NOMO-1 (cell line): Measurements from ENCODE around the gene MYOZ3.

Experiments
- DNase-seq, 2 experiments: peaks; one replicate each; lab custom pipeline; 2025; ENCODE audit not compliant: unreplicated experiment in 2 of 2; lab: John Stamatoyannopoulos, UW

MYOZ3 gene, protein sequence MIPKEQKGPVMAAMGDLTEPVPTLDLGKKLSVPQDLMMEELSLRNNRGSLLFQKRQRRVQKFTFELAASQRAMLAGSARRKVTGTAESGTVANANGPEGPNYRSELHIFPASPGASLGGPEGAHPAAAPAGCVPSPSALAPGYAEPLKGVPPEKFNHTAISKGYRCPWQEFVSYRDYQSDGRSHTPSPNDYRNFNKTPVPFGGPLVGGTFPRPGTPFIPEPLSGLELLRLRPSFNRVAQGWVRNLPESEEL

DNA sequence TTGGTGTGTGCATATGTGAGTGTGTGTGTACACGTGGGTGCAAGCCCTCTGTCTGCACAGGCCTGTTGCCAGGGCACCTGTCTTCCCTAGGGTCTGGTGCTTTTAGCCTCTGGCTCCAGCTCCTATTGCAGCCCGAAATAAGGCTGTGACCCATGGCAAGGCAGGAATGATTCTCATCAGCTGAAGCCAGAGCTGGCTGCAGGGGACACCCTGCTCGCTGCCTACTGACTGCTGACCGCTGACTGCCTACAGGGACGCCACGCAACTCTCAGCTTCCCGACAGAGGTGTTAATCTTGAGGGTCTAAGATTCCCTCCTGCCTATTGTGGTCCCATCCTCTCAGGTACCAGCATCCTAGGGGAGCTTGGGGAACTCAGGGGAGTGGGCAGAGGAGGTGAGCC, at the start of gene MYOZ3:
Gene MYOZ3, plus strand, starts transcription at position 166 of the 400 bp plus-strand sequence. CDS start 1,691 bp downstream, outside the sequence.
- DNase-seq, result no peak

DNA sequence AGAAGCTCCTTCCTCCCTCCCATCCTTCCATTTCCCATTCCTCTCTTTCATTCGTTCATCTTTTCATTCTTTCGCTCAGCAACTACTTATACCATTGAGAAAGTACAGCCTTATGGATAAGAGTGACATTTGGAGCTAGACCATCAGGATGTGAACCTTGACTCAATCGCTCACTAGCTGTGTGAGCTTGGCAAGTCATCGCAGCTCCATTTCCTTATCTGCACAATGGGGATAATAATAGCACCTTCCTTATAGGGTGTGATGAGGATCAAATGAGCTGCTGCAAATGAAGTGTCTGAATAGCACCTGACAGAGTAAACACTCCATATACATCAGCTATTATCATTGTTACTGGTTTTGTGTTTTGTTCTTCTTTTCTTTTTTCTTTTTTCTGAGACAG, 48.6 kb upstream of the MYOZ3 start:
- DNase-seq, result no peak

DNA sequence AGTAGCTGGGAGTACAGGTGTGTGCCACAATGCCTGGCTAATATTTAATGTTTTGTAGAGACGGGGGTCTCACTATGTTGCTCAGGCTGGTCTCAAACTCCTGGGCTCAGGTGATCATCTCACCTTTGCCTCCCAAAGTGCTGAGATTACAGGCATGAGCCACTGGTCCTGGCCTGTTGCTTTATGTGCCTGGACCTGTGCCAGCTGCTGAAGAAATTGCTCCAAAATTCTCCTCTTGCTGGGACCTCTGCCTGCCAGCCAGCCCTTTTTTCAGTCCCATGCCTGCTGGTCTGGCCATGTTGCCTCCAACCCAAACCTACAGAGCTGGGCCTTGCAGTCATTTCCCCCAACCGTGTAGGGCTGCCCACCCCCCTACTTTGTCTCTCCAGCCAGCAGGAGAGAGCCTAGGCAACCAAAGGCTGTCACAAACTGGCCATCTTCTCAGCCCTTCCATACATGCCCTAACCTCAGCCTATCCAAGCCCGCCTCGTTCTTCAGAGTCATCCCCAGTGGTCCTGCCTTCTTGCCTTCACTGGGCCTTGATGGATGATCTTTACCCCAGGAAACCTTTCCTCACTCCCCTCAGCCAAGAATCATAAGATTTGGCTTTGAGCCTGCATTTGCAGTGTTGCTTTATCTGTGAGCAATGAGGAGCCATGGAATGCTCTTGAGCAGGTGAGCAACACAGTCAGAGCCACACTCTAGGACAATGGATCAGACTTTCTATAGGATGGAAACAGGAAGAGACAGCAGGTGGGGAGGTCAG, 48.0 kb upstream of the MYOZ3 start:
- DNase-seq, result no peak

DNA sequence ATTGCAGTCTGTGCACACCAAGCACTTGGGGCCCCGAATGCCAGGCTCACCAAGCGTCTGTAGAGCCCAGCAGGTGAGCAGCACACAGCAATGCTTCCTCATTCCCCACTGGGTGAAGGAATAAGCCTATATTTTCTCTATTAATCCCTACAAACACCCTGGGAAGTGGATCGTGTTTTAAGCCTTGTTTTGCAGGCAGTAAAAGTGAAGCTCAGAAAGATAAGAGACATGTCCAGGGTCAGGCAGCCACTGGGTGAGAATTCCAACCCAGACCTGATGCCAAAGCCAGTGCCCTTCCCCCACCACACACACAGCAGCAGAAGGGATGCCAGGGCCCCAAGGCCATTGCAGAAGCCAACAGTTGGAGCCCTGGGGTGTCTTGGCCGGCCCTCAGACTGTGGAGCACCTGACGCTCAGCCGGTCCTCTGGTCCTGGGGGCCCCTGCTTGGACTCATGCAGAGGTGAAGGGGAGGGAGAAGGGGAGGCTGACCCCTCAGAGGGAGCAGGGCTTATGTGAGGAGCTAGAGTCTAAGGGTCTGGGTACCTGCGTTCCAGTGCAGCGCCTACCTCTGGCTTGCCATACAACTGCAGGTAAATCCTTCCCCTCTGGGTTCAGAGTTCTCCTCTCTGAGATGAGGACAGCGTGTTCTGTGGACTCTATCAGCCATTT, 46.9 kb upstream of the MYOZ3 start:
- no peak for DNase-seq

DNA sequence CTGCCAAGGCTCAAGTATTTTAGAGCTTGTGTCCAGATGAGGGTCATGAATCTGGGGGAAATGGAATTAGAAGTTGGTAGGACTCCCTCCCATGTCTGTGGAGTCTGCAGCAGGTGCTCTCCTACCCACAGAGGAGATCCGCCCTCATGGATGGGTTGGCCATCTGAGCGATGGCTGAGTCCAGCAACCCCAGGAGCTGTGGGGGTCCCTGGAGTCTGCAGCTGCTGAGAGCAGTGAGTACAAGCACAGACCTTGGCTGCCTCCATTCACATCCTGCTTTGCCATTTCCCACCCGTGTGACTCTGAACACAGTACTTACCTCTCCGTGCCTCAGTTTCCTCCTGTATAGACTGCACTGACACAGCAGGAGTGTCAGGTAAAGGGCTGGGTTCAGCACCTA, 46.4 kb upstream of the MYOZ3 start:
- DNase-seq, result no peak

DNA sequence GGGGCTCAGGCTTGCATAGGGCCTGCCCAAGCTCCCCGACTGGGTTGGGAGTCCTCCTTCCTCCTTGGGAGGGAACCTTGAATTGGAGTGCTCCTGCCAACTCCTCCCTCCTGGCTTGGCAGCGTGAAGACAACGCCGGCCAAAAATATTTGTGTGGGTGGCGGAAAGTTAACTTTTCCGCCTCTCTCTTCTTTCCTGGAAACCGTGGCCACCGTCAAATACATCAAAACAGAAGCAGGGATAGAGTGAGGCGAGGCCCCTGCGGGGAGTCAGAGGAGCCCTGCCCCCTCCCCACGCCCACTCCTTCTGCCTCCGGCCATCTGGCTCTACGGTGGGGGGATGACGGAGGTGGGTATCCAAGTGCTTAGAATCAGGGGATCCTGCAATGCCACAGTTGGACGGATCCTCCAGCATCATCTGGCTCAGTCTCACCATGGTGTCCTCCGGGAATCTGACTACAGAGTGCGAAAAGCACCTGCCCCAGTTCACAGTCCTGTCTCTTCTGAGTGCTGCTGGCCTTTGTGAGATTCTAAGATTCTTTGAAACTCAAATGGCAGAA, 45.8 kb upstream of the MYOZ3 start:
- DNase-seq, result no peak

DNA sequence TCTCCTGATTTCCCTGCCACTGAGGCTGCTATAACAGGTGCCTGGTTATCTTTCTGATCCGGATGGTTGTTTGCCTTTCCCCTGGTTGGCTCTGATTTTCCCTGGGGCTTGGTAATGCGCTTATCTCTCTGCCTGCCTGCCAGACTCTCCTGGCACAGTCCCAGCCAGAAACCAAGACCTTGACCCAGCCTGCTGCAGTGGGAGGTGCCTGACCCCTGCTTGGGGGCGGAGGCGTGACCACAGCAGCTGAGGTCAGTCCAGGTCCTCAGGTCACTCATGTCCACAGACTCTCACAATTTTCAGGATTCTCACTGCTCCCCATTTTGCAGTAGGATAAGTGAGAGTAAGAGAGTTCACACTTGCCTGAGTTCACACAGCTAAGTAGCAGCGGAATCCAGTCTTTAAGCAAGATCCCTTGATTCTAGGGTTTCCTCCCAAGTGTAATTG, 45.0 kb upstream of the MYOZ3 start:
- DNase-seq, result no peak

DNA sequence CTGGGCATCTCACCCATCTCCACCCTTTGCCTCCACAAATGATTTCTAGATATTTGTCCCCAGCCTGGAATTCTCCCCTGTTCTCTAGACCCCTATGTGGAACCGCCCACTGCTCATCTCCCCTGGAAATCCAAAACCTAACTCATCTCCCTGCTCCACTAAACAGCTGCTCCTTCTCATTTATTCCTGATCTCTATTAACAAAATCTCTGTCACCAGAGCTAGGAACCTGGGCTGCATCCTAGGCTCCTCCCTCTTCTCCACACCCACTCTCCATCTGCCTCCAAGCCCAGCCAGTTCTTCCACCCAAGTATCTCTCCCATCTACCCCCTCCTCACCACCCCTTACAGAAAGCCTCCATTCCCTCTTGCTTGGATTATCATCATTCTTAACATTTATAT, 44.5 kb upstream of the MYOZ3 start:
- no peak for DNase-seq

DNA sequence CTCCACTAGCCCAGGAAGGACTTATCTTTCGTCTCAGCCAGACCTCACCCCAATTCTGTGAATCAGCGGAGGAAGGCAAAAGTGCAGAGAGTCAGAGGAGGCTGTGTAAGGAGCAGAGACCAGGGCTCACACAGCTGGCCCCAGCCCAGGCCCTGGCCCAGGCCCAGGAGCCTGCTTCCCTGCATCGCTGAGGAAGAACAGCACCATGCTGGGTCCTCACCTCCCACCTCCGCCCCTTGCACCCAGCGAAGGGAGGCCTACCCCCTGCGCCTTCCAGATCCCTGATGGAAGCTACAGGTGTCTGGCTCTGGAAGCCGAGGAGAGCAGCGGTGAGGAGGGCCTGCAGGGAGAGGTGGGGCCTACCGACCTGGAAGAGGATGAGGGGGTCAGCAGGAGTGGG, 42.9 kb upstream of the MYOZ3 start:
- DNase-seq, result no peak

DNA sequence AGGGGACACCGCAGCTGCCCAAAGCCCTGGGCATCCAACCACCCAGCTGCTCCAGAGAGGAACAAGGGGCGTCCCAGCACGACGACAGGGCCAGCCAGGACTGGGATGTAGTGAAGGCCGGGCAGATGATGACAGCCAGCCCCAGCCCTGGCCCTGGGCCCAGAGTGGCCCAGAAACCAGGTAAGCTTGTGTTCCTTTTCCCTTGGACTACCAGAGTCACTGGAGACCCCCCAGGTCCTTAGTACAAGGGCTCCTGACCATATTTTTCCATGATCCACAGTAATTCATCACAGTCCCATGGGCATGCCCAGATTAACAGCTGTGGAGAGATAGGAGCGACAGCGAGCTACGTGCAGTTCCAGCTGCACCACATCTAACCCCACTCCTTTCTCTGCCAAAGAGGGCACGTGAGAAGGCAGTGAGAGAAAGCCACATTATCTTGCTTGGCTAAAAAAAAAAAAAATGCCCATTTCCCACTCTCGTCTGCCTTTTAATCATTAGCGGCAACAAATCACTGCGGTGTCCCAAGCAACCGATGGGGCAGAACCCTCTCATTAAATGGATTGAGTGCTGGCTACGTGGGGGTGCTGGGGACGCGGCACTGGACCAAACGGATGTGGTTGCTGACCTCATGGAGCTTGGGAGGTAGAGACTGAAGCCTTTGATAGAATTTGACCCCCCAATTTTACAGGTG, 42.3 kb upstream of the MYOZ3 start:
- no peak for DNase-seq

DNA sequence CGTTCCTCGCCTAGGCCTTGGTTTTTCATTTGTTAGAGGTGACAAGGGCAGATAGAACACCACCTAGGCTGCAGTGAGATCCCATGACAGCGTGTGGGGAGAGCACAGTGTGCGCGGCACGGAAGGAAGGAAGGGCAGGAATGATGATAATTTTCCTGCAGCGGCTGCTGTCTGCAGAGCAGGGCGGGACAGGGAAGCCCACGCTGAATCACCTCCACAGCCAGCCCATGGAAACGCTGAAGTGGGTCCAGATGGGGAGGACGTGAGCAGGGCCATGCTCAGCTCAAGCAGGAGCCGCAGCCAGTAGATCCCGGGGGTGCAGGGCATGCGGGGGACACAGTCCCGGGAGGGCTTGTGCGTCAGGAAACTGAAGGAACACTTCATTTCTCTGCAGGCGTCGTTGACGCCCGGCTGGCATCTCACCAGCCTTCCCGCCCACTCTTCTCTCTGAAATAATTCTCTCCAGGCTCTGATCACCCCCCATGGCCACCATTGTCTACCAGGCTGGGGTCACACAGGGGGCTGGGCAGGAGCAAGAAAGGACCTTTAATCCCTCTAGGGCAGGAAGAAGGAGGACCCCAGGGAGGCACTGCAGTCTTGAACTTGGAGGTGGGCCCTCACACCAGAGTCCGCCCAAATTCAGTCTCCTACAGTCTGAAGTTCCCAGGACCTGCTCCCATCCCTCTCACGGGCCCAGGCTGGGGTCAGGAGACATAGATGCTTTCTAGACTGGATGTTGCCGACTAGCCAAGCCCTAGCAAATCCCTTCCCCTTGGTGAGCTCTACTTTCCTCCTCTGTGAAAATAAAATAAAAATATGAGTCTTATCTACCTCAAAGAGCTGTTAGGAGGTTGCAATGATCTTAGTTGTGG, 41.5 kb upstream of the MYOZ3 start:
- no peak for DNase-seq

DNA sequence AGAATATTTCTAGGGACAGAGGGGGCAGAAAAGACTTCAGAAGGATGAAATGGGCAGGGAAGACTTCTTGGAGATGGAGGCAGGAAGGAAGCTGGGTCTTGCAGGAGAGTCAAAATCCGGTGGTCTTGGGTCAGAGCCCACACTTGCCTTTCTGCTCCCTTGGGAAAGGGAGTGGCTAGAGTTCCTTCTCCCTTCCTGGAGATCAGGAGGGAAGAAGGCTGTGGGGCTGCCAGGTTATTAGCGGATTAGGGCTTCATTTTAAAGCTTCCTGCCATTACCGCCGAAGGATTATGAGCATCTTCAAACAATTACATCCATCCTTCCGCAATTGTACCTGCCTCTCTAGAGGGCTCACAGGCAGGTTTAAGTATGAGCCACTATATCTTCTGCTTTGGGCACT, 39.8 kb upstream of the MYOZ3 start:
- DNase-seq, result no peak

DNA sequence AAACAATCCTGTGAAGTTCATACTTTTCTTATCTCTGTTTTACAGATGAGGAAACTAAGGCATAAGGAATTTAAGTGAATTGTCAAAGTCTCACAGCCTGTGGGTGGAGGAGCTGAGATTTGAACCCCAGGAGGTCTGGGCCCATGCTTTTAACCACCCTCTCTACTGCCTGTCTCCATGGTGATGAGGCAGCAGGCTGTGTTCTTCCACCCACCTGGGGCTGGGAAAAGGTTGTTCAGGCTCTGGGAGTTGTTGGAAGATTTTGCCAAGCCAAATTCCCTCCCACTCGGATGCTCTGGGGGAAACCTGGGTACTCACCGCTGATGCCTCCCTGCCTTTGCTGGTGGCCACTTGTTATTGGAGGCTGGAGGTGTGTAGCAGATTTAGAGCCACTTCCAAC, 38.9 kb upstream of the MYOZ3 start:
- no peak for DNase-seq

DNA sequence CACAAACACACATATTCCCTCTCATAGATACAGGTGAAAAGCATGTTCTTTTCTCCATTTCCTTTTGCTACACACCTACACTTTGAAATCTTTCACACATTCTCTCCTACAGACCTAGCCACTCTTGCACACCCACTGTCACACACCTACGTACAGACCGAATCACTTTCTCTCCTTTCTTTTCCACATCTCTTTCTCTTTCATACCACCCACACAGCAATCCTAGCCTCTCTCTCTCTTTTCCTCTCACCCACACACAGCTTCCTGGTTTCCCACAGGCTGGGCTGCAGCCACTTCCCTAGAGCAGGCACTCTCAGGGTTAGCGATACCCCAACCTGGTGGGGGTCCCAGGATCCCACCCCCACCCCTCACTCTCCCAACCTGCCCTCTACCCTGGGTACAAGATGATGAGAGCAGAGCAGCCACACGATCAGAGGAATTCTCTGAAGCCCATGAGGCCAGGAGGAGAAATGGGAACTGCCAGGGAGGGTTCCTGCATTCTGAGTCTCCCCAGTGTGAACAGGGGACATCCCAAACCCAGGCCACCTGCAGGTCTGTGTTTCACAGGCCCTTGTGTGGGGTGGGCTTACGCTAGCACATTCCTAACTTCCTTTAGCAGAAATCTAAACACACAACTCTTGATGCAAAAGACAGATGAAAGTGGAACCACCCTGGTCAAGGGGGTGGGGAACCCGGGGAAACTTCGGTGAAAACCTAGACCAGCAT, 37.7 kb upstream of the MYOZ3 start:
- no peak for DNase-seq

DNA sequence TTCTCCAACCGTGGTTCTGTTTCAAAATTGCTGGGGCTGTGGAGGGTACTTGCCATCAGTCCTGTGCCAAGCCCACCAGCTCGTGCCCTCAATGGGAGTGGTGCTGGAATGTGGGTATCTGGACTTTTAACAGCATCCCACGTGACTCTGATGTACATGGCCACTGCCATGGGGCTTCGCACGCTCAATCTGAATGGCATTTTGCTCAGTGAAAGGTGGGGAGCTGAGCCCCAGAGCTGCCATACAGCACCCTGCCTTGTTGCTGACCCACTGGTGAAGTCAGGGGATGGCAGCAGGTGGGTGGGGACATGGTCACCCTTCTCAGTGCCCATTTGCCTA, 37.2 kb upstream of the MYOZ3 start:
- DNase-seq, result no peak

DNA sequence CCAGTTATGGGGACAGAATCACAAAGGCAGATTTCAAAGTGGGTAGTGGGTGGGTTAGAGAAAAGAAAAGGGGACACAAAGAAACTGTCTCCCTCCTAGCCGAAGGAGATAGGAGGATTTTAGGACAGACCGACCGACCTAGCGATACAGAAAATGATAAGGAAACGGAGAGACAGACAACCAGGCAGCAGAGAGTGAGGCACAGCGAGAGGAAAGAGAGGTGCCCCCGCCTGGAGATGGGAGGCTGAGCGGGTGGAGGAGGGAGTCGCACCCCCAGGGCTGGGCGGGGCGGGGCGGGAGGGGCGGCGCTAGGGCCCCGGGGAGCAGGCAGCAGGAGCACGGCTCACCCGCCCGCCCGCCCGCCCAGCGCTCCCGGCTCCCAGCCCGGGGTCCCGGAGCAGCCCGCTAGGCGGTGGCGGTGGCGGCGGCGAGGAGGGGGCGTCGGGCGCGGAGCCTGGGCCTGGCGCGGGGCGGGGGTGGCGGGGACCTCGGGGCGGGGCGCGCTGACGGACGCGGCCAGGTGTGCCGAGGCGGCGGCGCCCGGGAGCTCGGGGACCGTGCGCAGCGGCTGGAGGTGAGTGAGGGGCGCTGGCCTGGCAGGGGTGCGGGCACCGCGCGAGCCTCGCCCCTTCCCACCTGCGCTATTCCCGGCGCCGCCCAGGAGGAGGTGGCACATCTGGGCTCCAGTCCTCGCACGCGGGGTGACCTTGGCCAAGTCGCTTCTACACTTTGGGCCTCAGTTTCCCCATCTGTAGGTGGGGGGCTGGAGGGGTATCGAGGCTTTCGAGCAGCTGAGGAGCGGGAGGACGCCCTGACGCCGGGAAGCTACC, 36.5 kb upstream of the MYOZ3 start:
- no peak for DNase-seq

DNA sequence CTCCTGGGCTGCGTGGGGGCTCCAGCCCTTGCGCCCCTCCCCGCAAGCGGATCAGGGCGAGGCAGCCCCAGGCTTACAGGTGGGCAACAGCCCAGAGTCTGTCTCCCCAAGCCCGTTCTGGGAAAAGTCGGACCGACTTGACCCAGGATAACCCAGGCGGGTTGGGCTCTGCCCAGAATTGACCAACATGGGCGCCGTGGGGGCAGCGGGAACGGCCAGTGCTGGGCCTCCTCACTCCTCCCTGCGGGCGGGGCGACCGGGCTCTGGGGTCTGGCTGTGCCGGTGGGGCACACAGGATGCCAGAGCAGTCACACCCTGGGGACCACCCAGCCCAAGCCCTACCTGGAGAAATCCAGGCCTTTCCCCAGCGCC, 35.9 kb upstream of the MYOZ3 start:
- DNase-seq, result no peak

DNA sequence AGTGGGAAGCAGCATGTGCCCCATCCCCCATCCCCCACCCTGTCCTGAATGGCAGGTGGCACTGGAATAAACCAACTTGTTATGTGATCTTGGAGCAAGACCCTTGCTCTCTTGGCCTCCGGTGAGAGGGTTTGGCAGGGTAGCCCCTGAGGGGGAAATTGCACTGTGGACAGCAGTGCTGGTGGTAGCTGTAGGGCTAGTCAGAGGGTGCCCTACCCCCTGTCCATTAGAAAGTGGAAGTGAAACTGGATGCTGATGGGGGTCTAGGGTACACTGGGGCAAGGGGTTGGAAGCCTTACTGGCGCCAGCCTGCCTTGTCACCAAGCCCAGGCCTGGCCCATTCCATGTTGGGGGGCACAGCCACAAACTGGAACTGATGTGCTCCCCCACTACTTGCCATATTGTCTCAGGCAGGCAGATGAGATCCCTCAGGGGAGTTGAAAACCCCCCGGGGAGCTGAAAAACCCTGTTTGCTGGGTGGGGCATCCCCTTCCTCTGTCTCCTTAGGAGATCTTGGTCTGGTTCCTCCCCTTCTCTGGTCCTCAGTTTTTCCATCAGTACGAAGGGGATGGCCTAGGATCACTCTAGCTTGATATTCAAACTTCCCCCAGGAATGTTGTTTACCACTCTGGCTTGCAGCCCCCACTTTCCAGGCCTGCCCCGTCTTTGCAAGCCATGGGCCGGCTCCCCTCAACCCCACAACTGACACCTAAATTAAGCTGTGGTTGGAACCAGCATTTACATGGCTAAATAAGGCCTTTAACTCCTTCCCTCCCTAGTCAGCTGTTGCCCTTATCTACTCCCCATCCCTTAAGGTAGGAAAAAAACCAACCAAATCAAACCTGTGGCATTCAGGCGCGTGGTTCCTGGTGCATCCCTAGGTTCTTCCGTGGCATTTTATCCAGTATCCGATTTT, 35.0 kb upstream of the MYOZ3 start:
- no peak for DNase-seq
